Right lobe of liver (tissue), 4 donors: ENCODE measurements around the gene NES.

Experiments
- POLR2A ChIP-seq: fragments of 450-650 bp; IDR thresholded peaks from one replicate; pipeline ENCODE4 v1.6.1; 2017; ENCODE audit warnings: antibody characterized with exemption, mild to moderate bottlenecking
- TF ChIP-seq, protein P1 (sequence below), 4 donors: fragments of 200-600 bp in 3 of 4; fragments of 450-650 bp in 1 of 4; IDR thresholded peaks; one replicate each; pipeline versions ENCODE4 v1.5.1 to v1.8.0; 2016 to 2022; ENCODE audit warnings: antibody characterized with exemption in 4 of 4, mild to moderate bottlenecking in 2 of 4
- donor health status: DM: no; HTN: no; CAD: no.
- donor health status: DM: no; HTN: no; CAD: no.
- donor health status: DM: no; HTN: yes; CAD: no.

DNA sequence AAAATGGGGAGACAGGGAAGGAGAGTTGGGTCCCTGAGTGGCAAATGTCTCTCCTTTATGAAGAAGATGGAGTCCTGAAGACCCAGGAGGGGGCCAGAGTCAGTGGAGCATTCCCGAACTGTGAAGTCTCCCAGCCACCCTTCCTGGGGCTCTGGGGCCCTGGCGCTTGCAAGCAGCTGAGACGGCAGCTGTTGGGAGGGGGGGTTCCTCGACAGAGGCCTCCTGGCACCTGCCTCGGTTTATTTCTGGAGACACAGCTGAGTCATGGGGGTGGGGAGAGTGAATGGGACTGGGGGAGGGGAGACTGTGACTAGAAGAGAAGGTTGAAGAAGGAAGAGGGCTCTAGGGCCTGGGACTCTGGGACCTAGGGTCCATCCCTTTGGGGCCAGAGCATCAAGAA is 14.0 kb downstream of the NES start:
- no peak for TF ChIP-seq POLR2A
- TF ChIP-seq, protein P1, sequence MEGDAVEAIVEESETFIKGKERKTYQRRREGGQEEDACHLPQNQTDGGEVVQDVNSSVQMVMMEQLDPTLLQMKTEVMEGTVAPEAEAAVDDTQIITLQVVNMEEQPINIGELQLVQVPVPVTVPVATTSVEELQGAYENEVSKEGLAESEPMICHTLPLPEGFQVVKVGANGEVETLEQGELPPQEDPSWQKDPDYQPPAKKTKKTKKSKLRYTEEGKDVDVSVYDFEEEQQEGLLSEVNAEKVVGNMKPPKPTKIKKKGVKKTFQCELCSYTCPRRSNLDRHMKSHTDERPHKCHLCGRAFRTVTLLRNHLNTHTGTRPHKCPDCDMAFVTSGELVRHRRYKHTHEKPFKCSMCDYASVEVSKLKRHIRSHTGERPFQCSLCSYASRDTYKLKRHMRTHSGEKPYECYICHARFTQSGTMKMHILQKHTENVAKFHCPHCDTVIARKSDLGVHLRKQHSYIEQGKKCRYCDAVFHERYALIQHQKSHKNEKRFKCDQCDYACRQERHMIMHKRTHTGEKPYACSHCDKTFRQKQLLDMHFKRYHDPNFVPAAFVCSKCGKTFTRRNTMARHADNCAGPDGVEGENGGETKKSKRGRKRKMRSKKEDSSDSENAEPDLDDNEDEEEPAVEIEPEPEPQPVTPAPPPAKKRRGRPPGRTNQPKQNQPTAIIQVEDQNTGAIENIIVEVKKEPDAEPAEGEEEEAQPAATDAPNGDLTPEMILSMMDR (IDR thresholded peaks at IDR 0.05): no peak
